Fibroblast of skin of left biceps (primary cell): ENCODE results near the gene OR52W1.
A peak's percentile ranks its signal among the peaks of the same experiment; 100 is the strongest.
"Not testable (repeated sequence)": the region's sequence is repeated elsewhere in the genome, so short reads cannot be mapped to it uniquely, and the experiment has no call there.

Experiments used
- DNase-seq, 2 experiments: peaks; one replicate each; pipeline ENCODE4 v3.0.0-alpha.2; 2013; ENCODE audit warnings: low read depth in 2 of 2

Gene OR52W1

GRCh38 chr11:6217722-6218121 lies 18.7 kb downstream of the OR52W1 start:
- no peak for DNase-seq

- peak; percentile 58 to 65 for DNase-seq
These were observed 20.3 kb downstream of the OR52W1 start for GRCh38 chr11:6219359-6219758.

GRCh38 chr11:6223854-6224253 lies 24.8 kb downstream of the OR52W1 start:
- DNase-seq = no peak

- no peak for DNase-seq
These were observed 25.4 kb downstream of the OR52W1 start for GRCh38 chr11:6224421-6224820.

- no peak for DNase-seq
These were observed 26.0 kb downstream of the OR52W1 start for GRCh38 chr11:6225024-6225423.

- no peak for DNase-seq
These were observed 26.9 kb downstream of the OR52W1 start for GRCh38 chr11:6225896-6226295.

GRCh38 chr11:6228520-6228919 lies 29.5 kb downstream of the OR52W1 start:
- no peak for DNase-seq

- DNase-seq = no peak
These were observed 30.9 kb downstream of the OR52W1 start for GRCh38 chr11:6229911-6230310.

- DNase-seq = no peak
These were observed 33.9 kb downstream of the OR52W1 start for GRCh38 chr11:6232899-6233298.

- no peak for DNase-seq
These were observed 35.0 kb downstream of the OR52W1 start for GRCh38 chr11:6233984-6234386.

- peak; percentile 99 for DNase-seq
These were observed 35.5 kb downstream of the OR52W1 start, which contains the start of gene FHIP1B for GRCh38 chr11:6234387-6235107. Gene FHIP1B, minus strand, starts transcription at chr11:6234636. Its CDS starts 10,120 bp downstream, at chr11:6224516.

GRCh38 chr11:6237266-6237665 lies 38.2 kb downstream of the OR52W1 start:
- DNase-seq = no peak

GRCh38 chr11:6237761-6238302 lies 38.8 kb downstream of the OR52W1 start:
- DNase-seq = no peak

GRCh38 chr11:6238902-6239301 lies 39.9 kb downstream of the OR52W1 start, which contains the start of gene CNGA4:
Gene CNGA4, plus strand, starts transcription at chr11:6239089. Its CDS starts 118 bp downstream, at chr11:6239207.
- DNase-seq = no peak

GRCh38 chr11:6240139-6240538 lies 41.1 kb downstream of the OR52W1 start:
- DNase-seq = no peak

- no peak for DNase-seq
These were observed 41.8 kb downstream of the OR52W1 start for GRCh38 chr11:6240781-6241180.

- DNase-seq = no peak
These were observed 42.3 kb downstream of the OR52W1 start for GRCh38 chr11:6241316-6241715.

GRCh38 chr11:6245536-6245935 lies 46.5 kb downstream of the OR52W1 start:
- no peak for DNase-seq

GRCh38 chr11:6248248-6248647 lies 49.2 kb downstream of the OR52W1 start:
- peak in 1 of 2 experiments; percentile 19 for DNase-seq

- DNase-seq = not testable (repeated sequence)
These were observed 49.9 kb downstream of the OR52W1 start for GRCh38 chr11:6248897-6249296.
